MM.1S (cell line): ENCODE results near the gene MEGF11.

ENCODE experiments used
- EZH2phosphoT487 ChIP-seq: fragments of 300-600 bp; sonication (generic); IDR thresholded peaks from 2 replicates; pipeline ENCODE4 v1.6.1; 2018; ENCODE audit warnings: antibody characterized with exemption, low read length
- TF ChIP-seq, protein P1 (sequence below): fragments of 300-600 bp; sonication (generic); IDR thresholded peaks from 2 replicates; pipeline ENCODE4 v1.5.1; 2016; ENCODE audit warnings: antibody characterized with exemption, low read length, mixed read lengths

DNA sequence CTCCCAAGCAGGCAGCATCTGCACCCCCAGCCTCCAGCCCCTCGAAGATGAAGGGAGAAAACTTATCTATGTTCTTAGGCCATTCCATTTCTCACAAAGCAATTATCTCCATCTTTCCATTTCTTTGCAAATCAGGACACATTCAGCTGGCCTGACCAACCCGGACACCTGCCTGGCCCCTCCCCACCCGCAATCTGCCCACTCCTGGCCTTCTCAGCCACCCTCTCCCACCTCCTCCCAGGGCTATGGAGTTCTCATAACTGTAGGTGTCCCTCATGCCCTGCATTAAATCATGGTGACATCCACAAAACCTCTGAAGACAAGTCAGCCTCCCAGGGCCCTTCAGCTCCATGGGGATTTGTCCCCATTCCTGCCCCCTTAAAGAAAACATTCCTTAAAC lies 119.3 kb downstream of the MEGF11 start:
- TF ChIP-seq, protein P1, sequence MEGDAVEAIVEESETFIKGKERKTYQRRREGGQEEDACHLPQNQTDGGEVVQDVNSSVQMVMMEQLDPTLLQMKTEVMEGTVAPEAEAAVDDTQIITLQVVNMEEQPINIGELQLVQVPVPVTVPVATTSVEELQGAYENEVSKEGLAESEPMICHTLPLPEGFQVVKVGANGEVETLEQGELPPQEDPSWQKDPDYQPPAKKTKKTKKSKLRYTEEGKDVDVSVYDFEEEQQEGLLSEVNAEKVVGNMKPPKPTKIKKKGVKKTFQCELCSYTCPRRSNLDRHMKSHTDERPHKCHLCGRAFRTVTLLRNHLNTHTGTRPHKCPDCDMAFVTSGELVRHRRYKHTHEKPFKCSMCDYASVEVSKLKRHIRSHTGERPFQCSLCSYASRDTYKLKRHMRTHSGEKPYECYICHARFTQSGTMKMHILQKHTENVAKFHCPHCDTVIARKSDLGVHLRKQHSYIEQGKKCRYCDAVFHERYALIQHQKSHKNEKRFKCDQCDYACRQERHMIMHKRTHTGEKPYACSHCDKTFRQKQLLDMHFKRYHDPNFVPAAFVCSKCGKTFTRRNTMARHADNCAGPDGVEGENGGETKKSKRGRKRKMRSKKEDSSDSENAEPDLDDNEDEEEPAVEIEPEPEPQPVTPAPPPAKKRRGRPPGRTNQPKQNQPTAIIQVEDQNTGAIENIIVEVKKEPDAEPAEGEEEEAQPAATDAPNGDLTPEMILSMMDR = no peak
- TF ChIP-seq EZH2phosphoT487 = no peak
